ENCODE measurements around the gene MYH9. TPM values are rescaled to one million over a fixed set of nuclear protein-coding genes. Genes with fewer than 3 reads are reported as not detected.

The MYH9 gene
- polyA plus RNA-seq, 1 experiment: 338 TPM

- ChIA-PET CTCF (interaction anchor here (0.6 to 1.3 kb wide), 3 partner anchors 17 to 666 kb away, joined by 3 to 5 read pairs (median 3); no protein-coding TSS in a partner anchor), POLR2A (interaction anchor here (0.5 to 1.2 kb wide), 9 partner anchors 12 to 1183 kb away, joined by 3 to 8 read pairs (median 3); partner anchors contain the start of gene MYH9)
- Histone ChIP-seq H3K27ac (ENCODE audit: low read depth, low read length) (peak overlapping the region; percentile 80), H3K4me3 (ENCODE audit: low read depth, low read length) (no peak overlapping the region), H3K27me3 (ENCODE audit: control insufficient read depth, insufficient read depth, low read length) (no peaks in the 10 kb centered on the region), H3K9me3 (ENCODE audit: control insufficient read depth, insufficient read depth, low read length) (no peaks in the 10 kb centered on the region)
- TF ChIP-seq, protein P1, sequence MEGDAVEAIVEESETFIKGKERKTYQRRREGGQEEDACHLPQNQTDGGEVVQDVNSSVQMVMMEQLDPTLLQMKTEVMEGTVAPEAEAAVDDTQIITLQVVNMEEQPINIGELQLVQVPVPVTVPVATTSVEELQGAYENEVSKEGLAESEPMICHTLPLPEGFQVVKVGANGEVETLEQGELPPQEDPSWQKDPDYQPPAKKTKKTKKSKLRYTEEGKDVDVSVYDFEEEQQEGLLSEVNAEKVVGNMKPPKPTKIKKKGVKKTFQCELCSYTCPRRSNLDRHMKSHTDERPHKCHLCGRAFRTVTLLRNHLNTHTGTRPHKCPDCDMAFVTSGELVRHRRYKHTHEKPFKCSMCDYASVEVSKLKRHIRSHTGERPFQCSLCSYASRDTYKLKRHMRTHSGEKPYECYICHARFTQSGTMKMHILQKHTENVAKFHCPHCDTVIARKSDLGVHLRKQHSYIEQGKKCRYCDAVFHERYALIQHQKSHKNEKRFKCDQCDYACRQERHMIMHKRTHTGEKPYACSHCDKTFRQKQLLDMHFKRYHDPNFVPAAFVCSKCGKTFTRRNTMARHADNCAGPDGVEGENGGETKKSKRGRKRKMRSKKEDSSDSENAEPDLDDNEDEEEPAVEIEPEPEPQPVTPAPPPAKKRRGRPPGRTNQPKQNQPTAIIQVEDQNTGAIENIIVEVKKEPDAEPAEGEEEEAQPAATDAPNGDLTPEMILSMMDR (IDR thresholded peaks at IDR 0.05; ENCODE audit: low read depth, low read length): no peak
- peak; percentile 60 for DNase-seq (ENCODE audit: low read depth, low spot score)
Observed at GRCh38 chr22:36423461-36424404, 36.0 kb upstream of the MYH9 start.

- H3K4me3 ChIP-seq (ENCODE audit: low read depth, low read length): no peak overlapping the region
- no peaks in the 10 kb centered on the region for H3K27me3 ChIP-seq (ENCODE audit: control insufficient read depth, insufficient read depth, low read length)
- ChIA-PET POLR2A (interaction anchor here (1.6 kb wide), 1 partner anchor 35 kb away, joined by 6 read pairs; the partner anchor contains the start of gene MYH9), CTCF (no interaction called here)
- no peak overlapping the region for H3K27ac ChIP-seq (ENCODE audit: low read depth, low read length)
- TF ChIP-seq, protein P1 (IDR thresholded peaks at IDR 0.05; ENCODE audit: low read depth, low read length): no peak
- H3K9me3 ChIP-seq (ENCODE audit: control insufficient read depth, insufficient read depth, low read length): no peaks in the 10 kb centered on the region
- no peak for DNase-seq (ENCODE audit: low read depth, low spot score)
Observed at GRCh38 chr22:36422287-36423014, 34.7 kb upstream of the MYH9 start.

DNA sequence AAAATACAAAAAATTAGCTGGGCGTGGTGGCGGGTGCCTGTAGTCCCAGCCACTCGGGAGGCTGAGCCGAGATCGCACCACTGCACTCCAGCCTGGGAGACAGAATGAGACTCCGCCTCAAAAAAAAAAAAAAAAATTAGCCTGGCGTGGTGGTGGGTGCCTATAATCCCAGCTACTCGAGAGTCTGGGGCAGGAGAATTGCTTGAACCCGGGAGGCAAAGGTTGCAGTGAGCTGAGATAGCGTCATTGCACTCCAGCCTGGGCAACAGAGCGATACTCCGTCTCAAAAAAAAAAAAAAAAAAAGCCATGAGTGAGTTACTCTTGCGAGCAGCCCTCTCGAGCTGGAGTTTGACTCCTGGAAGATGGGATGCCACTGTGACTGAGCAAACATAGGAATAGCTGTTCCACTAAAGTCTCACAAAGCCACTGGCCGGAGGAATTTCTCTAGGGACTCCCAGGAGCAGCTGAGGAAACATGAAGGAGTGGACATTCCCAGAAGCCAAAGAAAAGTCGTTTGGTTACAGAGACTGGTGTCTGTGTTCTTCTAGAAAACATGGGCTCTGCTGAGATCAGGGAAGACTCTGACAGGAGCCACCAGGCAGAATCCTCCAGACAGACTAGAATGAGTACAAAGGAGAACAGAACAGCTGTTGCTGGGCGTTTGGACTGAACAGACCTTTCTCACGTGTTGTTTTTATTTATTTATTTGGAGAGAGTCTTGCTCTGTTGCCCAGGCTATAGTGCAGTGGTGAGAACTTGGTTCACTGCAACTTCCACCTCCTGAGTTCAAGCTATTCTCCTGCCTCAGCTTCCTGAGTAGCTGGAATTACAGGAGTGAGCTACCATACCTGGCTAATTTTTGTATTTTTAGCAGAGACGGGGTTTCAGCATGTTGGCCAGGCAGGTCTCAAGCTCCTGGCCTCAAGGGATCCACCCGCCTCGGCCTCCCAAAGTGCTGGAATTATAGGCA is 32.4 kb upstream of the MYH9 start:
- H3K9me3 ChIP-seq (ENCODE audit: control insufficient read depth, insufficient read depth, low read length): no peaks in the 10 kb centered on the region
- H3K27me3 ChIP-seq (ENCODE audit: control insufficient read depth, insufficient read depth, low read length): no peaks in the 10 kb centered on the region
- ChIA-PET CTCF (interaction anchor here (0.7 to 0.9 kb wide), 3 partner anchors 50 to 180 kb away, joined by 4 to 8 read pairs (median 4); no protein-coding TSS in a partner anchor), POLR2A (interaction anchor here (0.6 to 2.2 kb wide), 8 partner anchors 11 to 105 kb away, joined by 3 to 15 read pairs (median 4); partner anchors contain the start of gene MYH9)
- peak overlapping the region; percentile 87 for H3K27ac ChIP-seq (ENCODE audit: low read depth, low read length)
- TF ChIP-seq, protein P1 (IDR thresholded peaks at IDR 0.05; ENCODE audit: low read depth, low read length): no peak
- no peak for DNase-seq (ENCODE audit: low read depth, low spot score)
- no peak overlapping the region for H3K4me3 ChIP-seq (ENCODE audit: low read depth, low read length)

DNA sequence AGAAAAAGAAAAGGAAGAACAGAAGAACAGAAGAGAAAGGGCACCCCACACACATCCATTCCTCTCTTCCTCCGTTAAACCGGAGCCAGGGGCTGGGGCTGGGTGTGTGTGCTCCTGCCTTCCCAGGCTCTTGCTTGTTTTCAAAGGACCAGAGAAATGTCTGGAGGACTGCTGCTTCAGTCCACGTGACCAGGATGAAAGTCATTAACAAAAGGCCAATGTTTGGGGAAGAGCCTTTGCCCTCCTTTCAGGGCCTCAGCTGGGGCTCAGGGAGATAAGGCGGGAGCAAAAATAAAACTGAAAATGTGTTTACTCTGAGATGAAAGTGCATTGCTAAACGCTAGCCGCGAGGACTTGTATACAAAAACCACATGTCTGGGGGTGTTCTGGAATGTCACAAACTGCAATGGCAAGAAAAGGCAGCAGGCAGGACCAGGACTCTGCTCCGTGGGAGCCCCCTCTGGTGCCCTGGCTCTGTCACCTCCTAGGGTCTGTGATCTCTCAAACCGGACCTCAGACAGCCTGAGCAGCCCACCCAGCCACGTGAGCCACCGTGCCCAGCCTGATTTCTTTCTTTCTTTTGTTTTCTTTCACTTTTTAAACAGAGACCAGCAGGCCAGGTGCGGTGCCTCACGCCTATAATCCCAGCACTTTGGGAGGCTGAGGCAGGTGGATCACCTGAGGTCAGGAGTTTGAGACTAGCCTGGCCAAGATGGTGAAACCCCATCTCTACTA is 31.6 kb upstream of the MYH9 start:
- DNase-seq (ENCODE audit: low read depth, low spot score): peak; percentile 91
- ChIA-PET CTCF (interaction anchor here (0.7 to 0.9 kb wide), 2 partner anchors 51 to 179 kb away, joined by 4 to 8 read pairs; no protein-coding TSS in a partner anchor), POLR2A (interaction anchor here (0.6 to 2.2 kb wide), 5 partner anchors 20 to 41 kb away, joined by 3 to 15 read pairs (median 6); partner anchors contain the start of gene MYH9)
- Histone ChIP-seq H3K27me3 (ENCODE audit: control insufficient read depth, insufficient read depth, low read length) (no peaks in the 10 kb centered on the region), H3K4me3 (ENCODE audit: low read depth, low read length) (peak overlapping the region; percentile 17; the same call in 1 of the 2 replicates), H3K9me3 (ENCODE audit: control insufficient read depth, insufficient read depth, low read length) (no peaks in the 10 kb centered on the region), H3K27ac (ENCODE audit: low read depth, low read length) (peak overlapping the region; percentile 87)
- TF ChIP-seq, protein P1 (IDR thresholded peaks at IDR 0.05; ENCODE audit: low read depth, low read length): no peak

All from AG04450 (cell line).